Measurements from ENCODE around the gene HOXD11. TPM values are rescaled to one million over a fixed set of nuclear protein-coding genes. Genes with fewer than 3 reads are reported as not detected.

Gene HOXD11
- total and polyA plus RNA-seq, 2 of the 4 experiments (the other 2 are of a cell fraction) = not detected

- H4K91ac ChIP-seq (ENCODE audit: insufficient read depth, low read depth, low read length) = no peak overlapping the region
- H3K4ac ChIP-seq (ENCODE audit: low read depth, low read length) = no peak overlapping the region
- peaks cover 16% of the 10 kb centered on the region for H3K9me3 ChIP-seq (ENCODE audit: control insufficient read depth, insufficient read depth, low read length)
- H3K18ac ChIP-seq (ENCODE audit: low read depth, low read length) = no peak overlapping the region
- H3K27ac ChIP-seq (ENCODE audit: insufficient read depth, low read length) = no peak overlapping the region
- dilution Hi-C loops (cut with HindIII; ENCODE audit: low sequenced_read_pairs, unreplicated experiment) (no loop called here), in situ Hi-C loops (cut with MboI; ENCODE audit: low sequenced_read_pairs) (no loop called here), intact Hi-C loops (cut with micrococcal nuclease) (no loop called here)
- no peaks in the 10 kb centered on the region for H3K9me1 ChIP-seq (ENCODE audit: insufficient read depth, low read length)
- no peaks in the 10 kb centered on the region for H3K36me3 ChIP-seq (ENCODE audit: control insufficient read depth, insufficient read depth, low read length)
- H2AK5ac ChIP-seq (ENCODE audit: low read depth, low read length) = no peak overlapping the region
- BruUV-seq (replicated peaks) = no TSS peak
- ChIA-PET CTCF (interaction anchor here (3.3 kb wide), 1 partner anchor 299 kb away, joined by 7 read pairs; no protein-coding TSS in a partner anchor), POLR2A (ENCODE audit: unreplicated experiment) (no interaction called here)
- H3K4me1 ChIP-seq (ENCODE audit: control insufficient read depth, insufficient read depth, low read length) = no peaks in the 10 kb centered on the region
- H2AFZ ChIP-seq (replicated peaks; ENCODE audit: low read length, poor library complexity) = no peak overlapping the region
- H4K20me1 ChIP-seq (ENCODE audit: insufficient read depth, low read length) = no peaks in the 10 kb centered on the region
- peaks cover 91% of the 10 kb centered on the region for H3K27me3 ChIP-seq (ENCODE audit: control insufficient read depth, insufficient read depth, low read length)
- H2BK5ac ChIP-seq (ENCODE audit: low read depth, low read length, poor library complexity, severe bottlenecking) = no peak overlapping the region
- H3K9ac ChIP-seq (ENCODE audit: low read depth, low read length) = no peak overlapping the region
- H3K4me3 ChIP-seq (ENCODE audit: insufficient read depth, low read depth, low read length) = no peak overlapping the region
- no peak overlapping the region for H2BK20ac ChIP-seq (ENCODE audit: low read depth, low read length)
- DNase-seq (no peak), ATAC-seq (ENCODE audit: low read depth) (no peak)
- no peak overlapping the region for H2AK9ac ChIP-seq (replicated peaks; ENCODE audit: low read depth, low read length, poor library complexity)
- no peak overlapping the region for H2BK15ac ChIP-seq (ENCODE audit: low read depth, low read length)
- H4K5ac ChIP-seq (ENCODE audit: low read depth, low read length) = no peak overlapping the region
- WGBS, 2 experiments (ENCODE audit: extremely low coverage in 2 of 2, insufficient read length in 1 of 2) = no CpG with 5 or more reads among the region's 6 CpGs
- no peak overlapping the region for H3K4me2 ChIP-seq (ENCODE audit: low read depth, low read length)
- TF ChIP-seq MAFK (IDR thresholded peaks at IDR 0.05; ENCODE audit: low read depth, low read length) = no peak
- no peak for TF ChIP-seq CHD1 (IDR thresholded peaks at IDR 0.05; ENCODE audit: low read depth, low read length)
- TF ChIP-seq FOS (IDR thresholded peaks at IDR 0.05; ENCODE audit: low read depth, low read length) = no peak
- no peak for TF ChIP-seq NFE2L2 (IDR thresholded peaks at IDR 0.05; ENCODE audit: low read depth, low read length)
- no peak for TF ChIP-seq BHLHE40 (IDR thresholded peaks at IDR 0.05; ENCODE audit: low read depth, low read length)
- no peak for TF ChIP-seq RAD21 (IDR thresholded peaks at IDR 0.05; ENCODE audit: low read length)
- TF ChIP-seq RFX5 (IDR thresholded peaks at IDR 0.05; ENCODE audit: low read depth, low read length) = no peak
- no peak for TF ChIP-seq CTCF (conservative IDR thresholded peaks at IDR 0.05; ENCODE audit: low read depth, low read length)
- TF ChIP-seq CEBPB (IDR thresholded peaks at IDR 0.05; ENCODE audit: low read depth, low read length) = no peak
- TF ChIP-seq MAZ (IDR thresholded peaks at IDR 0.05; ENCODE audit: borderline replicate concordance, low read depth, low read length) = no peak
- no peaks in the 10 kb centered on the region for H3K79me1 ChIP-seq (ENCODE audit: low read depth in 1 of 2, low read length in 2 of 2)
- H3K14ac ChIP-seq (replicated peaks; ENCODE audit: low read depth, low read length) = no peak overlapping the region
- no peak overlapping the region for H3K23ac ChIP-seq (ENCODE audit: low read depth, low read length)
- no peak overlapping the region for H2BK120ac ChIP-seq (ENCODE audit: low read depth, low read length)
- no peak overlapping the region for H4K8ac ChIP-seq (ENCODE audit: low read depth in 2 of 2, low read length in 2 of 2)
- no peak overlapping the region for H3K56ac ChIP-seq (ENCODE audit: extremely low read depth, insufficient read depth, low read length)
Observed at GRCh38 chr2:176155356-176156044, 48.4 kb downstream of the HOXD11 start.
